ENCODE results near the gene TAC4. TPM values are rescaled to one million over a fixed set of nuclear protein-coding genes. Genes with fewer than 3 reads are reported as not detected.

The TAC4 gene
- total RNA-seq = not detected in 2 replicates

DNA sequence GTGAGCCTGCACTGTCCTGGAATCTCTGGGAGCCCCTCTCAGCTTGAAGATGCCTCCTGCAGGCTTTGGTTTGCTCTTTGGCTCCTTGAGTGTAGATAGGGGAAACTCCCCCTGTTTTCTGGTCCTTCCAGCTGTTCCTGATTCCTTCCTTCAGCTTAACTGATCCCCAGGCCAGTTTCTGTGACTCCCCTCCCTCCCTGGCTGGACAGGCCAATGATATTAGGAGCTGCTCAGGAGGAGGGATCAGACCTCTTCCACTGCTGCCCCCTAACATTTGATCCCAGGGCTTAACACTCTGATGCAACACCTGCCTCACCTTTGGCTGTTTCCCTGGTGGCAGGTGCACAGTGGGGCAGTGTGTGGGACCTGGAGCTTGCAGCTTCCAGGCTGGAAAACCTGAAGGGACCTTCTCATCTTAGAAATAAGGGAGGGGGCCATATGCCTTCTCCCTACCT, at the start of gene TAC4:
TAC4 (minus strand) TSS at position 51 of the 455 bp plus-strand sequence. CDS start 52 bp downstream, outside the sequence.

GRCh38 chr17:49788478-49789242, 59.2 kb downstream of the TAC4 start, which contains the start of gene KAT7:
Gene KAT7, plus strand, starts transcription at chr17:49788681. Its CDS starts 154 bp downstream, at chr17:49788835.

Other genes starting within 250 kb of the TAC4 start
- 34.7 and 36.2 TPM in 2 replicates for gene SPOP, start 170.0 kb downstream of the TAC4 start, total RNA-seq
- 48.0 and 51.8 TPM in 2 replicates for gene SLC35B1, start 140.1 kb downstream of the TAC4 start, total RNA-seq
- 3.9 and 4.3 TPM in 2 replicates for gene FAM117A, start 83.9 kb downstream of the TAC4 start, total RNA-seq
- 20.5 and 27.5 TPM in 2 replicates for gene KAT7, start 59.4 kb downstream of the TAC4 start, total RNA-seq
- not detected in 2 replicates for gene DLX4, start 121.1 kb upstream of the TAC4 start, total RNA-seq
- under 0.01 TPM in 1 of 2 replicates, not detected in the other for gene DLX3, start 147.2 kb upstream of the TAC4 start, total RNA-seq
- 561 and 885 TPM in 2 replicates for gene ITGA3, start 208.0 kb upstream of the TAC4 start, total RNA-seq
- gene PDK2, start 247.3 kb upstream of the TAC4 start, total RNA-seq = 1.9 and 3.8 TPM in 2 replicates

Measured in tracheal epithelial cell (primary cell).